ENCODE measurements around the gene IRAK1BP1.
"Not testable (repeated sequence)": the region's sequence is repeated elsewhere in the genome, so short reads cannot be mapped to it uniquely, and the experiment has no call there.

The IRAK1BP1 gene

DNA sequence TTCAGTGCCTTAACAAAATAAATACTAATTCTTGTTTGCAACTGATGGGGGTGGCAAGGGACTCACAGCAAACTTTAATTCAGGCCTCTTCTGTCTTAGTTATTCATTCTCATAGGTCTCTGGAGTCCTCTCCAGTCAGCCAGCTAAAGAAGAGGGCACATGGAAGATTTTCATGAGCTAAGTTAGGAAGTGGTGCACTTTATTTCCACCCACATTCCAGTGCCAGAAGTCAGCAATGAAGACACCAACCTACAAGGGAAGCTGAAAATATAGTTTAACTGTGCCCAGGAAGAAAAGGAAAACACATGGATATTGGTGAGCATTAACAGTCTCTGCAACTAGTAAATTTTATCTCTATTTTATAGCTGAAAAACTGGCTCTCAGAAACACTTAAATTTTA, 16.7 kb upstream of the IRAK1BP1 start:
- no peak for DNase-seq (ENCODE audit: low spot score)

DNA sequence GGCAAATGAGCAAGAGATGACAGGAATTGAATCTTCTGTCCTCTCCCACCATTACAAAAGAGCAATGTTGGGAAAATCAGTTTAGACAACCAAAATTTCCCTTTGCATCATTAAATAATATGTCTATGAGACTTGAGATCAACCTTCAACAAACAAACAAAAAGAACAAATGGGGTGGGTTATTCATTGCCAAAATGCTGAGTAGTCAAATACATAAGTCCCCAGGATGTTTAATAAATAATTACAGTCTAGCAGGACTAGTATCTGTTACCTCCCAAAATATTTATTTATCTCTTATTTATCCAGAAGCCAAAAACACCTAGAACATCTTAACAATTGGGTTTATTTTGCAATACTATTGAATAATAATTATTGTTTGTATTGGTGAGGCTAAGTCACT, 16.2 kb upstream of the IRAK1BP1 start:
- Histone ChIP-seq H2BK15ac (ENCODE audit: low read length) (no peak overlapping the region), H3K27me3 (ENCODE audit: control insufficient read depth in 3 of 3, insufficient read depth in 3 of 3, low read depth in 1 of 3, low read length in 3 of 3) (no peaks in the 10 kb centered on the region), H2BK120ac (ENCODE audit: low read depth, low read length) (no peak overlapping the region), H3K9ac (ENCODE audit: low read depth, low read length, poor library complexity) (no peak overlapping the region), H3K36me3 (replicated peaks in 1 of 2; ENCODE audit: control insufficient read depth in 2 of 2, insufficient read depth in 2 of 2, low read length in 2 of 2) (peaks cover 0 to 7% of the 10 kb centered on the region in 2 donors), H2BK12ac (ENCODE audit: low read length) (no peak overlapping the region), H3K4me3 (ENCODE audit: low read length in 2 of 2) (no peak overlapping the region), H2AFZ (ENCODE audit: low read length) (no peak overlapping the region), H3K27ac (replicated peaks; ENCODE audit: low read length) (no peak overlapping the region), H3K4me1 (ENCODE audit: control insufficient read depth in 2 of 2, insufficient read depth in 1 of 2, low read depth in 1 of 2, low read length in 2 of 2) (peaks cover 0 to 4% of the 10 kb centered on the region in 2 donors), H4K91ac (ENCODE audit: low read depth, low read length, poor library complexity) (no peak overlapping the region), H2AK5ac (ENCODE audit: low read depth, low read length) (no peak overlapping the region), H3K23ac (ENCODE audit: low read depth, low read length, poor library complexity) (no peak overlapping the region), H3K18ac (ENCODE audit: low read length) (no peak overlapping the region), H2BK5ac (ENCODE audit: low read length) (no peak overlapping the region), H3K4me2 (ENCODE audit: insufficient read depth, low read length, poor library complexity, severe bottlenecking) (no peak overlapping the region), H4K8ac (ENCODE audit: low read depth, low read length) (no peak overlapping the region), H3K9me3 (replicated peaks in 1 of 2; ENCODE audit: control insufficient read depth in 2 of 2, insufficient read depth in 1 of 2, low read depth in 1 of 2, low read length in 2 of 2) (peaks cover 0 to 14% of the 10 kb centered on the region in 2 donors), H3K79me1 (ENCODE audit: low read depth, low read length) (no peaks in the 10 kb centered on the region), H3K14ac (ENCODE audit: low read length) (no peak overlapping the region), H3K4ac (ENCODE audit: low read length) (no peak overlapping the region)
- no peak for DNase-seq (ENCODE audit: low spot score)

More for the DNA sequence above, 16.7 kb upstream of the IRAK1BP1 start:
- Histone ChIP-seq H3K27me3 (ENCODE audit: control insufficient read depth in 3 of 3, insufficient read depth in 3 of 3, low read depth in 1 of 3, low read length in 3 of 3) (no peaks in the 10 kb centered on the region), H3K4me2 (ENCODE audit: insufficient read depth, low read length, poor library complexity, severe bottlenecking) (no peak overlapping the region), H3K9me3 (replicated peaks in 1 of 2; ENCODE audit: control insufficient read depth in 2 of 2, insufficient read depth in 1 of 2, low read depth in 1 of 2, low read length in 2 of 2) (peaks cover 0 to 13% of the 10 kb centered on the region in 2 donors), H3K36me3 (replicated peaks in 1 of 2; ENCODE audit: control insufficient read depth in 2 of 2, insufficient read depth in 2 of 2, low read length in 2 of 2) (peaks cover 0 to 7% of the 10 kb centered on the region in 2 donors), H2BK15ac (ENCODE audit: low read length) (no peak overlapping the region), H3K18ac (ENCODE audit: low read length) (no peak overlapping the region), H2BK120ac (ENCODE audit: low read depth, low read length) (no peak overlapping the region), H4K91ac (ENCODE audit: low read depth, low read length, poor library complexity) (no peak overlapping the region), H3K4me1 (ENCODE audit: control insufficient read depth in 2 of 2, insufficient read depth in 1 of 2, low read depth in 1 of 2, low read length in 2 of 2) (peaks cover 0 to 4% of the 10 kb centered on the region in 2 donors), H3K4me3 (ENCODE audit: low read length in 2 of 2) (no peak overlapping the region), H3K23ac (ENCODE audit: low read depth, low read length, poor library complexity) (no peak overlapping the region), H3K79me1 (ENCODE audit: low read depth, low read length) (no peaks in the 10 kb centered on the region), H3K9ac (ENCODE audit: low read depth, low read length, poor library complexity) (no peak overlapping the region), H3K14ac (ENCODE audit: low read length) (no peak overlapping the region), H2BK12ac (ENCODE audit: low read length) (no peak overlapping the region), H3K4ac (ENCODE audit: low read length) (no peak overlapping the region), H4K8ac (ENCODE audit: low read depth, low read length) (no peak overlapping the region), H3K27ac (replicated peaks; ENCODE audit: low read length) (no peak overlapping the region), H2AK5ac (ENCODE audit: low read depth, low read length) (no peak overlapping the region), H2AFZ (ENCODE audit: low read length) (no peak overlapping the region), H2BK5ac (ENCODE audit: low read length) (no peak overlapping the region)

DNA sequence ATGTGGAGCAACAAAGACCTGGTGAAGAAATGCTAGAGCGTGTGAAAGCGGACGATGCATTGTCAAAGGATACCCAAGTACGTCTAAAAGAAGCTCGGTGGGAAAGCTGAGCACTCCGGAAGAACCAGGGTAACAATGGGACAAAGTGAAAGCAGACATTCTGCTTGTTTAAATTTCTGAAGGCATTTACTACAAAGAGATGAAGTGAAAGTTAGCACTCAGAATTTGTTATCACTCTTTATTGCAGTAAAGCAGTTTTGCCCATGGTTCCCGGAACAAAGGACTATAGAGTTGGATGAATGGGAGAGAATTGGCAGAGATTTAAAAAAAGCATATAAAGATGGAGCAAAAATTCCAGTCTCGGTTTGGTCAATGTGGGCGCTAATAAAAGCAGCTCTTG, 12.8 kb upstream of the IRAK1BP1 start:
- no peaks in the 10 kb centered on the region for H3K27me3 ChIP-seq (ENCODE audit: control insufficient read depth in 3 of 3, insufficient read depth in 3 of 3, low read depth in 1 of 3, low read length in 3 of 3)
- no peak overlapping the region for H3K9ac ChIP-seq (ENCODE audit: low read depth, low read length, poor library complexity)
- peak overlapping the region; percentile 19 for H2AFZ ChIP-seq (ENCODE audit: low read length)
- no peak overlapping the region for H4K8ac ChIP-seq (ENCODE audit: low read depth, low read length)
- no peak overlapping the region for H3K4me2 ChIP-seq (ENCODE audit: insufficient read depth, low read length, poor library complexity, severe bottlenecking)
- no peak overlapping the region for H3K27ac ChIP-seq (replicated peaks; ENCODE audit: low read length)
- H3K18ac ChIP-seq (ENCODE audit: low read length): no peak overlapping the region
- no peak overlapping the region for H3K14ac ChIP-seq (ENCODE audit: low read length)
- no peak overlapping the region for H2BK15ac ChIP-seq (ENCODE audit: low read length)
- no peak overlapping the region for H3K4ac ChIP-seq (ENCODE audit: low read length)
- H2BK120ac ChIP-seq (ENCODE audit: low read depth, low read length): no peak overlapping the region
- peaks cover 0 to 24% of the 10 kb centered on the region in 2 donors for H3K9me3 ChIP-seq (replicated peaks in 1 of 2; ENCODE audit: control insufficient read depth in 2 of 2, insufficient read depth in 1 of 2, low read depth in 1 of 2, low read length in 2 of 2)
- no peak overlapping the region for H2BK5ac ChIP-seq (ENCODE audit: low read length)
- H3K4me3 ChIP-seq (ENCODE audit: low read length in 2 of 2): no peak overlapping the region
- H3K79me1 ChIP-seq (ENCODE audit: low read depth, low read length): no peaks in the 10 kb centered on the region
- H3K4me1 ChIP-seq (ENCODE audit: control insufficient read depth in 2 of 2, insufficient read depth in 1 of 2, low read depth in 1 of 2, low read length in 2 of 2): peaks cover 0 to 4% of the 10 kb centered on the region in 2 donors
- no peak overlapping the region for H3K23ac ChIP-seq (ENCODE audit: low read depth, low read length, poor library complexity)
- no peak for DNase-seq (ENCODE audit: low spot score)
- no CpG with 5 or more reads among the region's 9 CpGs for WGBS, 2 donors (ENCODE audit: extremely low coverage in 2 of 2, insufficient read length in 2 of 2, insufficient replicate concordance in 1 of 2)
- peaks cover 0 to 7% of the 10 kb centered on the region in 2 donors for H3K36me3 ChIP-seq (replicated peaks in 1 of 2; ENCODE audit: control insufficient read depth in 2 of 2, insufficient read depth in 2 of 2, low read length in 2 of 2)
- H2BK12ac ChIP-seq (ENCODE audit: low read length): no peak overlapping the region
- no peak overlapping the region for H4K91ac ChIP-seq (ENCODE audit: low read depth, low read length, poor library complexity)
- H2AK5ac ChIP-seq (ENCODE audit: low read depth, low read length): no peak overlapping the region

DNA sequence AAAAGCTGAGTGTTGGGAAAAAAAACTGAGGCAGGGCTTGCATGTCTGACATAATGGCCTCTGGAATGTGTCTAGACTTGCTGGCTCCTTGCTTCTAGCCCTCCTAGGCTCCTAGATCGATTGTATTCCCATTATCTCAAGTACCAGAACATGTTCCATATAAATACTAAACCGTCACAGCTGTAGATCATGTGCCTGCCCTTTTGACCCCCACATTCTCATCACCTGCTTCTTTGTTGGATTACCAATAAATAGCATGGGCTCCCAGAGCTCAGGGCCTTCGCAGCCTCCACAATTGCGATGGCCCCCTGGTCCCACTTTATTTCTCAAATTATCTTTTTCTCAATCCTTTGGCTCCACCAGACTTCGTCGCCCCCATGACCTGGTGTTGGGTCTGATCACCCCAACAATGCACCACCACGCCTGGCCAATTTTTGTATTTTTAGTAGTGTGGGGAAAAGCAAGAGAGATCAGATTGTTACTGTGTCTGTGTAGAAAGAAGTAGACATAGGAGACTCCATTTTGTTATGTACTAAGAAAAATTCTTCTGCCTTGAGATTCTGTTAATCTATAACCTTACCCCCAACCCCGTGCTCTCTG, 8.9 kb upstream of the IRAK1BP1 start:
- not testable (repeated sequence) for H2BK15ac ChIP-seq (ENCODE audit: low read length); H3K9ac ChIP-seq (ENCODE audit: low read depth, low read length, poor library complexity); H4K91ac ChIP-seq (ENCODE audit: low read depth, low read length, poor library complexity); H2AFZ ChIP-seq (ENCODE audit: low read length); H2BK12ac ChIP-seq (ENCODE audit: low read length); H3K27me3 ChIP-seq (ENCODE audit: control insufficient read depth in 3 of 3, insufficient read depth in 3 of 3, low read depth in 1 of 3, low read length in 3 of 3); H2BK5ac ChIP-seq (ENCODE audit: low read length); H3K4me3 ChIP-seq (ENCODE audit: low read length in 2 of 2); H4K8ac ChIP-seq (ENCODE audit: low read depth, low read length); H3K18ac ChIP-seq (ENCODE audit: low read length); H3K4me2 ChIP-seq (ENCODE audit: insufficient read depth, low read length, poor library complexity, severe bottlenecking); H2AK5ac ChIP-seq (ENCODE audit: low read depth, low read length); H3K79me1 ChIP-seq (ENCODE audit: low read depth, low read length); H3K36me3 ChIP-seq (replicated peaks in 1 of 2; ENCODE audit: control insufficient read depth in 2 of 2, insufficient read depth in 2 of 2, low read length in 2 of 2); H3K23ac ChIP-seq (ENCODE audit: low read depth, low read length, poor library complexity); H2BK120ac ChIP-seq (ENCODE audit: low read depth, low read length); DNase-seq (ENCODE audit: low spot score); H3K4ac ChIP-seq (ENCODE audit: low read length); H3K27ac ChIP-seq (replicated peaks; ENCODE audit: low read length); H3K4me1 ChIP-seq (ENCODE audit: control insufficient read depth in 2 of 2, insufficient read depth in 1 of 2, low read depth in 1 of 2, low read length in 2 of 2); H3K14ac ChIP-seq (ENCODE audit: low read length)
- WGBS, 2 donors (ENCODE audit: extremely low coverage in 2 of 2, insufficient read length in 2 of 2, insufficient replicate concordance in 1 of 2): no CpG with 5 or more reads among the region's 8 CpGs
- H3K9me3 ChIP-seq (replicated peaks in 1 of 2; ENCODE audit: control insufficient read depth in 2 of 2, insufficient read depth in 1 of 2, low read depth in 1 of 2, low read length in 2 of 2): peaks cover 0 to 28% of the 10 kb centered on the region in 2 donors
